NCI-H128 (cell line): ENCODE results near the gene FAM47E.

Experiments used
- DNase-seq: peaks from one replicate; lab custom pipeline; 2025; ENCODE audit not compliant: unreplicated experiment; lab: John Stamatoyannopoulos, UW

FAM47E gene, protein sequence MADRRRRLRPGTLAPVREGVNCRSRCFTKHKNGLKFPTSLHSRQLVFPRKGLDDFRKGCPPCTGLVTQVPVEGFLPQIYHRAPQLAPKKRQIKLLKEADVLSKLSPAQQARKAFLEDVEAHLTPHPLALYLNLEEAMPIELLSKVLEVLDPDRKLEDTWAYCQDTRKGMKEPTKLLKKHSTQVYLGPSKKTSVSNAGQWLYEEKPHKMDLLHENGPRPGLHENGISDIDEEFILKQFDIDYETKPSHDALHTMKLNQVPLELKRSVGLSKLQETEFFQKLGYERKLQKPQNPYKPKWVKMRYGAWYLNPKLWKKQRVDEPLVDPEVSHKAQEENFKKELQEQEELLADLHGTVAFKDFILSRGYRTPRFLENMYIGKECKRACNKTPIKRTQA

DNA sequence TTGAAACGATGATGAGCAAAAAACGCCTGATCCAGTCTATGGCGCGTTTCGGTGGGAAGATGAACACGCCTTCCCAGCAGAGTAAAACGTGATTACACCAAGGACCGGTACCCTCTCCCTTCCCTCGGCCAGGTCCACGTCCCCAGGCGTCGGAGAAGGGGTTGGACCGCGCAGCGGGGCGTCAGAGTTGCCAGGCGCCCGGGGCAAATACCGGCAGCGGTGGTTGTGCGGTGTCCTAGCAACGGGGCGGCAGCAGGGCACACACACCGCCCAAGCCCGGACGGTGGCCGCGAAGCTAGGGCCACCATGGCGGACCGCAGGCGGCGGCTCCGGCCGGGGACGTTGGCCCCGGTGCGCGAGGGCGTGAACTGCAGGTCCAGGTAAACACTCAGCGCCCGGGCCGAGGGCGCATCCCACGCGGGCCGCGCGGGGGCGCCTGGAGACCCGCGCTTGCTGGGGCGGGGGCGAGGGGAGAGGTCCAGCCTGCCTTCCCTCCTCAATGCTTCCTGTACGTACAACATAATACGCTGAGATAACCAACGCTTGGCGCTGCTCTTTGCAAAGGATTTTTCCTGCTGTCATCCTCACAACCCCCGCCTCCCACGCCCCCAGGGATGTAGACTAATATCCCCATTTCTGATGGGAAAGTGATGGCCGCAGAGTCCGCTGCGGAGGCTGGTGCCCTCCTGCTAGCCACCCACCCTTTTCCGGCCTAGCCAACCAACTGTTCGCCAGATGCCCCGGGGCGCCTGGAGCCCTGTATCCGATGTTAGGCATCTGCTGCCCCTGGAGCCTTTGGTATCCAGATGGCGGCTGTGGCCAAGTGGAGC, at the start of gene FAM47E:
FAM47E (plus strand) TSS at position 281 of the 830 bp plus-strand sequence; CDS start at position 307, 26 bp downstream.
- peak; percentile 12 for DNase-seq

- DNase-seq, result no peak
Measured at GRCh38 chr4:76203541-76203940, 48.0 kb upstream of the FAM47E start.

DNA sequence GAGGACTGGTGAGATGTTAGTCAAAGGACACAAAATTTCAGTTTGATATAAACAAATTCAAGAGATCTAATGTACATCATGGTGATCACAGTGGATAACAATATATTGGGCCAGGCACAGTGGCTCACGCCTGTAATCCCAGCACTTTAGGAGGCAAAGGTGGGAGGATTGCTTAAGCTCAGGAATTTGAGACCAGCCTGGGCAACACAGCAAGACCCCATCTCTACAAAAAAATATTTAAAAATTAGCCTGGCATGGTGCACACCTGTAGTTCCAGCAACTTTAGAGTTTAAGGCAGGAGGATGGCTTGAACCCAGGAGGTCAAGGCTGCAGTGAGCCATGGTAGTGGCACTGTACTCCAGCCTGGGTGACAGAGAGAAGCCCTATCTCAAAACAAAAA, 46.6 kb upstream of the FAM47E start:
- DNase-seq, result no peak

- no peak for DNase-seq
Measured at GRCh38 chr4:76205476-76205875, 46.0 kb upstream of the FAM47E start.

GRCh38 chr4:76206222-76206942, 45.1 kb upstream of the FAM47E start:
- DNase-seq, result no peak

- no peak for DNase-seq
Measured at GRCh38 chr4:76207549-76207948, 44.0 kb upstream of the FAM47E start.

DNA sequence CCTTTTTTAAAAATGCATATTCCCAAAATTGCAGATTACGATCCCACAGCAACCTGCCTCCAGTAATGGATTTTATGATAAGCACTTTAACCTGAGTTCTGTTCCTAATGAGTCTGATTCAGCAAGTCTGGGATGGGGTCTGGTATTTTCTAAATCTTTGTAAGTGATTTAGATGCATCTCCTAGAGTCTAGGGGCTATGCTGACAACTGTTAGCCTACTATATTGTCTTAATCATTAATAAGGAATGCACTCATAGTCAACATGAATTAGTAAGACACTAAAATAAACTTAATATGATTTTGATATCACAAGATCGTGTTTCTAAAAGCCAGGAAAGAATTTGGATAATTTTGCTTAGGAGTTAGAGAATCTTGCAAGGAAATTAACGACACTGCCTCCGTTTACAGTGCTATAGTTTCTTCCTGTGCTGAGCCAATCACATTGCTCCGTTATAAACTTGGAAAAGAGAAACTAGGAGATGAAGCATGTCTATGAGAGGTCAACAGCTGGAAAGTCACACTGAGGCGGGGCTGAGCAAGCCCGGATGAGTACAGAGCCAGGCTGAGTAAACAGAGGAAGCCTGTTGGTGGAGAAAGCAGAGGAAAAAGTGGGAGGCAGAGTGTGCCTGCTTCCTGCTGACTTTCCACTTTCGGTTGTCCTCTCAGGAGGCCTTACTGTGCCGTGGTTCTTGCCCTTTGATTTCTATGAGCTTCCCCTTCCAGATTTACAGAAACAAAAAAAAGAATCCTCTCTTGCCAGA, 43.3 kb upstream of the FAM47E start:
- DNase-seq, result no peak

- no peak for DNase-seq
Measured at GRCh38 chr4:76209881-76210280, 41.6 kb upstream of the FAM47E start.

DNA sequence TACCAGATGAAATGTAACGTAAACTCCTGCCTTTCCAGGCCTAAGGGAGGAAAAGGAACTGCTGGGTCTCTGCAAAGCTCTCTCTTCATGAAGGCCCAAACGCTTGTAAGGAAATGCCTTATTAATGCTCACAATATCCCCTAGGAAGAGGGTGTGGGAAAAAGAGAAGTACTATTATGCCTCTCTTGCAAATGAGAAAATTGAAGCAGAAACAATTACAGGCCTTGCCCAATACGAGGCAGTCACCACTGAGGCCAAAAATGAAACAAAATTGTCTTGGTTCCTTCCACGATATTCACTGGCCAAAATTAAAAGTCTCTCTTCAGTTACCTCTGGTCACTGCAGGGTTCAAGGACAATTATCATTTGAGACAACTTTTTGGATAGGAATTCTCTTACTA, 41.1 kb upstream of the FAM47E start:
- no peak for DNase-seq

DNA sequence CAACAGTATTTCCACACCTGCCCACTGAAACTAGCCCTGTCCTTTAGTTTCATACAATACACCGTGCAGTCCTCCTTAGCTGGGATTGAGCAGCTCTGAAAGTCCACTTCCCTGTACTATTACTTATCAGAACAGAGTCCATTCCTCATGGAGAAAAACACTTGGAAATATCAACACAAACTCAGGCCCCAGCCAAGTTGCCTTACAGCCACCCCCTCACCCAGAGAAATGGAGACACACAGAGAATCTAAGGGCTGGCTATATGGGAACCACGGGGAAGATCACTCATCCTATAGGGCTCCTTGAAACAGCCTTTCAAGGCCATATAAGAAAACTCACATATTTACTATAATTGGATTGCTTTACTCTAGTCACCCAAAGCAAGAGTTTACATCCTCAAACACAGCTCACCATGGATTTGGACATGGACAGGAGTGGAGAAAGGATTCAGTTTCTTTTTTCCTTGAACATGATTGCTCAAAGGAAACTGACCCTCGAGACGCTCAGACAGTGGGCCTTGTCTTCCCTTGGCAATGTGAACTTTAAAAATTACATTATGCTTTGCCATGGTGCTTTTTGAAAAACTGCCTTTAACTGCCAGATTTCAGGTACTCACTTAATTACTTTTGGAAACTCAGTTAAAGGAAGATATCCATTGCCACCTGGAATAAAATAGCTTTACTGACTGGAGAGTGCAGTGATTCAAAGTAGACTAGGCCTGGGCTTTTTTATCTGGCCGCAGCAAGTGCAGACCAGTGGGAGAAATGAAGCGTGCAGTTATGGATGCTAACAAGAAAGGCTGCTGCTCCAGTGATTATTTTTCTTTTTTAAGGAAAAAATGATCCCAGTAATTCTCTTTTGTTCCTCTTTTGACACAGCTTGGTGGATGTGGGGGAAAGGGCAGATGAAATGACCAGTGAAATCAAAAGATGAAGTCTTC, 39.5 kb upstream of the FAM47E start:
- no peak for DNase-seq

- DNase-seq, result no peak
Measured at GRCh38 chr4:76212851-76213414, 38.6 kb upstream of the FAM47E start.

GRCh38 chr4:76213415-76214176, 37.9 kb upstream of the FAM47E start, which contains the start of gene SCARB2:
Gene SCARB2 (minus strand): TSS chr4:76213824. CDS start chr4:76213543, 281 bp downstream.
- DNase-seq, result peak; percentile 49

- no peak for DNase-seq
Measured at GRCh38 chr4:76214177-76214675, 37.3 kb upstream of the FAM47E start.

GRCh38 chr4:76215077-76215476, 36.4 kb upstream of the FAM47E start:
- no peak for DNase-seq

GRCh38 chr4:76216524-76216923, 35.0 kb upstream of the FAM47E start:
- no peak for DNase-seq

GRCh38 chr4:76216975-76217814, 34.3 kb upstream of the FAM47E start:
- no peak for DNase-seq

DNA sequence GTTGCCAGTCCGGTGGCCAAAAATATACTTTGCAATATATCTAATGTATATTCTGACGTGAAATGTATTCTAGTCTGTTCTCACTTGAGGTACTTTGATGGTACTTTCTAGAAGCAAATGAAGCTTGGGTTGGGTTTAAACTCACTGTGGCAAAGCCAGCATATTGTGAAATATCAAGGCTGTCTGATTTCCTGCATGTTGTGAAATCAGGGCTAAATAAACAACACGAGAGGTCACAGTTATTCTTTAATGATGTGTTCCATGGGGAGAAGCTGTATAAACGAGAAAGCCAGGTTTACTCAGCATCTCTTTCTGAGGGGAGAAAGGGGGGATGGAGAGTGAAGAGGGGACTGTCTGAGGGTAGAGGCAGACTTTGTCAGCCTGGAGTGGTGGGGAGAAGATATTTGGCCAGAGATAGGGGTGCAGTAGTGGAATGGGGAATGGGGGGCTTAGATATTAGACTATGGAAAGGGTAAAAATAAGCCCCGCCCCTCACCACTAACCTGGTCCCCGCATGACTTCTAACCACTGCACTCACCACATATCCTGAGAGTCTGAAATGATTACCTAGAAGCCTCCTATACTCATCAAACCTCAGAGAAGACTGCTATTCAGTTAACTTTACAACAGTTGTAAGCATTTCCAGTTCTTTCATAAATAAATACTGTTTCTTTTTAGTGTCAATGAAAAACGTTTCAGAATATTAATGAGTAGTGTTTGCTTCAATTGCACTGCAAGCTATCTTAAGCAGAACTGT, 32.0 kb upstream of the FAM47E start:
- DNase-seq, result no peak
